ENCODE measurements around the gene RSBN1. TPM values are rescaled to one million over a fixed set of nuclear protein-coding genes. Genes with fewer than 3 reads are reported as not detected.

Gene RSBN1
- total RNA-seq, 1 donor from 2014 or later, result 11.8 TPM

DNA sequence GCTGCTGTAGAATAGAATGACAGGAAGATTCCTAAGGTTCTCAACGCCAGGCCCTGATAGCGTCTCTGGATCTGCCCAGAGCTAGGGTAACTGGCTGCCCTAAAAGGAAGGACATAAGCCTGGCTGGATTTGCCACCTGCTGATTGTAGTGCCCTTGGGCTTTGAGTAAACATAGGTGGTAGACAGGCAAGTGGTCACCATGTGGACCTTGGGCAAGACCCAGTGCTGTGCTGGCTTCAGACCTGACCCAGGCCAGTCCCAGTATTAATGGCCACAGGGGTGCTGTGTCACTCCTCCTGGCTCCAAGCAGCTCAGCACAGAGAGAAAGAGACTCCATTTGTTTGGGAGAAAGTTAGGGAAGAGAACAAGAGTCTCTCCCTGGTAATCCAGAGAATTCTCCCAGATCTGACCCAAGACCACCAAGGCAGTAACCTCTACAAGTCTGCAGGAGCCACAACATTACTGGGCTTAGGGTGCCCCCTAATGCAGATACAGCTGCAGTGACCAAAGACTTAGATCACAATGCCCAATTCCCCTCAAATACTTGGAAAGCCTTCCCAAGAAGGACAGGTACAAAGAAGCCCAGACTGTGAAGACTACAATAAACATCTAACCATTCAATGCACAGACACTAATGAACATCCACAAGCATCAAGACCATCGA, 97.5 kb downstream of the RSBN1 start:
- no peaks in the 10 kb centered on the region for H3K4me1 Mint-ChIP-seq (ENCODE audit: low read depth)
- no peak overlapping the region for H3K27ac Mint-ChIP-seq (ENCODE audit: unreplicated experiment)
- peaks cover 35% of the 10 kb centered on the region for H3K36me3 Mint-ChIP-seq (ENCODE audit: low read depth)
- no peaks in the 10 kb centered on the region for H3K27me3 Mint-ChIP-seq (ENCODE audit: low read depth)
- H3K9me3 Mint-ChIP-seq (ENCODE audit: low read depth), result peaks cover 9% of the 10 kb centered on the region
- DNase-seq (ENCODE audit: low spot score), result no peak
- H3K4me3 Mint-ChIP-seq (ENCODE audit: unreplicated experiment), result no peak overlapping the region
- TF ChIP-seq, protein P1, sequence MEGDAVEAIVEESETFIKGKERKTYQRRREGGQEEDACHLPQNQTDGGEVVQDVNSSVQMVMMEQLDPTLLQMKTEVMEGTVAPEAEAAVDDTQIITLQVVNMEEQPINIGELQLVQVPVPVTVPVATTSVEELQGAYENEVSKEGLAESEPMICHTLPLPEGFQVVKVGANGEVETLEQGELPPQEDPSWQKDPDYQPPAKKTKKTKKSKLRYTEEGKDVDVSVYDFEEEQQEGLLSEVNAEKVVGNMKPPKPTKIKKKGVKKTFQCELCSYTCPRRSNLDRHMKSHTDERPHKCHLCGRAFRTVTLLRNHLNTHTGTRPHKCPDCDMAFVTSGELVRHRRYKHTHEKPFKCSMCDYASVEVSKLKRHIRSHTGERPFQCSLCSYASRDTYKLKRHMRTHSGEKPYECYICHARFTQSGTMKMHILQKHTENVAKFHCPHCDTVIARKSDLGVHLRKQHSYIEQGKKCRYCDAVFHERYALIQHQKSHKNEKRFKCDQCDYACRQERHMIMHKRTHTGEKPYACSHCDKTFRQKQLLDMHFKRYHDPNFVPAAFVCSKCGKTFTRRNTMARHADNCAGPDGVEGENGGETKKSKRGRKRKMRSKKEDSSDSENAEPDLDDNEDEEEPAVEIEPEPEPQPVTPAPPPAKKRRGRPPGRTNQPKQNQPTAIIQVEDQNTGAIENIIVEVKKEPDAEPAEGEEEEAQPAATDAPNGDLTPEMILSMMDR (IDR thresholded peaks at IDR 0.05), result no peak

Other genes with a start within 250 kb of the RSBN1 start
- gene PHTF1, start 53.0 kb downstream of the RSBN1 start, total RNA-seq, result 23.9 to 40.5 TPM (median 26.5 TPM) in 3 replicates
- gene PTPN22, start 59.2 kb upstream of the RSBN1 start, total RNA-seq, result not detected in 3 replicates
- 0.17 to 0.33 TPM (median 0.17 TPM) in 3 replicates for gene BCL2L15, start 75.1 kb upstream of the RSBN1 start, total RNA-seq
- gene AP4B1, start 92.3 kb upstream of the RSBN1 start, total RNA-seq, result 15.6 to 23.6 TPM (median 16.8 TPM) in 3 replicates
- 8.1 to 11.4 TPM (median 8.3 TPM) in 3 replicates for gene DCLRE1B, start 92.8 kb upstream of the RSBN1 start, total RNA-seq
- 57.4 to 63.4 TPM (median 60.0 TPM) in 3 replicates for gene HIPK1, start 116.8 kb upstream of the RSBN1 start, total RNA-seq
- 33.1 to 44.2 TPM (median 34.9 TPM) in 3 replicates for gene OLFML3, start 167.0 kb upstream of the RSBN1 start, total RNA-seq